ENCODE results near the gene SDR39U1.
A peak's percentile ranks its signal among the peaks of the same experiment; 100 is the strongest.

Gene SDR39U1

GRCh38 chr14:24422694-24423601, 19.6 kb downstream of the SDR39U1 start:
- peak in 1 of 2 donors; percentile 40 for DNase-seq
- Histone ChIP-seq H3K27me3 (ENCODE audit: insufficient read depth, low read length) (no peaks in the 10 kb centered on the region), H3K9ac (ENCODE audit: low read length) (no peak overlapping the region), H3K4ac (ENCODE audit: low read depth, low read length) (no peak overlapping the region), H4K12ac (ENCODE audit: low read depth, low read length) (no peak overlapping the region), H3K18ac (ENCODE audit: low read length) (no peak overlapping the region), H3K4me3 (ENCODE audit: low read depth, low read length) (no peak overlapping the region), H2BK12ac (ENCODE audit: low read length) (no peak overlapping the region), H3K9me3 (ENCODE audit: insufficient read depth, low read depth, low read length) (peaks cover 3% of the 10 kb centered on the region), H3K23ac (ENCODE audit: low read length) (no peak overlapping the region), H2AFZ (ENCODE audit: insufficient read depth, low read length, poor library complexity) (no peak overlapping the region), H2BK5ac (ENCODE audit: low read depth, low read length, poor library complexity) (no peak overlapping the region), H3K4me2 (ENCODE audit: low read length) (no peak overlapping the region), H4K8ac (ENCODE audit: low read depth, low read length) (no peak overlapping the region), H3K14ac (ENCODE audit: low read length) (no peak overlapping the region), H2AK5ac (ENCODE audit: low read length) (no peak overlapping the region), H3K79me1 (ENCODE audit: low read length) (no peaks in the 10 kb centered on the region), H3K4me1 (ENCODE audit: control insufficient read depth in 1 of 2, insufficient read depth in 2 of 2, low read length in 2 of 2) (peaks cover 0 to 2% of the 10 kb centered on the region in 2 experiments), H4K91ac (ENCODE audit: low read depth, low read length) (no peak overlapping the region), H3K27ac (ENCODE audit: low read depth, low read length) (no peak overlapping the region), H3K79me2 (ENCODE audit: control insufficient read depth, insufficient read depth, low read length, poor library complexity) (no peaks in the 10 kb centered on the region), H3K36me3 (ENCODE audit: control insufficient read depth in 1 of 2, insufficient read depth in 2 of 2, low read length in 2 of 2) (no peaks in the 10 kb centered on the region), H2BK120ac (ENCODE audit: insufficient read depth, low read length, poor library complexity) (no peak overlapping the region)
- WGBS (ENCODE audit: extremely low coverage, insufficient coverage, insufficient read length), result no CpG with 5 or more reads among the region's 12 CpGs

- no peaks in the 10 kb centered on the region for H3K36me3 ChIP-seq (ENCODE audit: control insufficient read depth in 1 of 2, insufficient read depth in 2 of 2, low read length in 2 of 2)
- no peaks in the 10 kb centered on the region for H3K79me2 ChIP-seq (ENCODE audit: control insufficient read depth, insufficient read depth, low read length, poor library complexity)
- no peak overlapping the region for H3K14ac ChIP-seq (ENCODE audit: low read length)
- no peak for DNase-seq
- no peak overlapping the region for H2AFZ ChIP-seq (ENCODE audit: insufficient read depth, low read length, poor library complexity)
- no peaks in the 10 kb centered on the region for H3K27me3 ChIP-seq (ENCODE audit: insufficient read depth, low read length)
- no peaks in the 10 kb centered on the region for H3K79me1 ChIP-seq (ENCODE audit: low read length)
- H2BK5ac ChIP-seq (ENCODE audit: low read depth, low read length, poor library complexity), result no peak overlapping the region
- H3K4me1 ChIP-seq (ENCODE audit: control insufficient read depth in 1 of 2, insufficient read depth in 2 of 2, low read length in 2 of 2), result peaks cover 0 to 2% of the 10 kb centered on the region in 2 experiments
- no peak overlapping the region for H2BK12ac ChIP-seq (ENCODE audit: low read length)
- no peak overlapping the region for H3K4ac ChIP-seq (ENCODE audit: low read depth, low read length)
- H4K8ac ChIP-seq (ENCODE audit: low read depth, low read length), result no peak overlapping the region
- H3K4me2 ChIP-seq (ENCODE audit: low read length), result no peak overlapping the region
- no peak overlapping the region for H2AK5ac ChIP-seq (ENCODE audit: low read length)
- H4K12ac ChIP-seq (ENCODE audit: low read depth, low read length), result no peak overlapping the region
- no peak overlapping the region for H3K23ac ChIP-seq (ENCODE audit: low read length)
- no peak overlapping the region for H3K4me3 ChIP-seq (ENCODE audit: low read depth, low read length)
- no CpG with 5 or more reads among the region's 4 CpGs for WGBS (ENCODE audit: extremely low coverage, insufficient coverage, insufficient read length)
- no peak overlapping the region for H3K9ac ChIP-seq (ENCODE audit: low read length)
- H3K18ac ChIP-seq (ENCODE audit: low read length), result no peak overlapping the region
- H3K27ac ChIP-seq (ENCODE audit: low read depth, low read length), result no peak overlapping the region
- peaks cover 3% of the 10 kb centered on the region for H3K9me3 ChIP-seq (ENCODE audit: insufficient read depth, low read depth, low read length)
- no peak overlapping the region for H4K91ac ChIP-seq (ENCODE audit: low read depth, low read length)
- H2BK120ac ChIP-seq (ENCODE audit: insufficient read depth, low read length, poor library complexity), result no peak overlapping the region
Measured at GRCh38 chr14:24422261-24422660, 20.3 kb downstream of the SDR39U1 start.

- no CpG with 5 or more reads among the region's 6 CpGs for WGBS (ENCODE audit: extremely low coverage, insufficient coverage, insufficient read length)
- H4K91ac ChIP-seq (ENCODE audit: low read depth, low read length), result no peak overlapping the region
- no peak overlapping the region for H3K27ac ChIP-seq (ENCODE audit: low read depth, low read length)
- H3K4me1 ChIP-seq (ENCODE audit: control insufficient read depth in 1 of 2, insufficient read depth in 2 of 2, low read length in 2 of 2), result peaks cover 0 to 2% of the 10 kb centered on the region in 2 experiments
- no peak overlapping the region for H3K18ac ChIP-seq (ENCODE audit: low read length)
- no peak overlapping the region for H3K23ac ChIP-seq (ENCODE audit: low read length)
- no peaks in the 10 kb centered on the region for H3K79me2 ChIP-seq (ENCODE audit: control insufficient read depth, insufficient read depth, low read length, poor library complexity)
- no peak overlapping the region for H3K14ac ChIP-seq (ENCODE audit: low read length)
- H2AK5ac ChIP-seq (ENCODE audit: low read length), result no peak overlapping the region
- H4K8ac ChIP-seq (ENCODE audit: low read depth, low read length), result no peak overlapping the region
- no peak overlapping the region for H2BK120ac ChIP-seq (ENCODE audit: insufficient read depth, low read length, poor library complexity)
- no peak overlapping the region for H2BK12ac ChIP-seq (ENCODE audit: low read length)
- H3K9ac ChIP-seq (ENCODE audit: low read length), result no peak overlapping the region
- peaks cover 23 to 25% of the 10 kb centered on the region in 2 experiments for H3K36me3 ChIP-seq (ENCODE audit: control insufficient read depth in 1 of 2, insufficient read depth in 2 of 2, low read length in 2 of 2)
- no peak for DNase-seq
- no peaks in the 10 kb centered on the region for H3K9me3 ChIP-seq (ENCODE audit: insufficient read depth, low read depth, low read length)
- no peak overlapping the region for H3K4me3 ChIP-seq (ENCODE audit: low read depth, low read length)
- no peak overlapping the region for H2BK5ac ChIP-seq (ENCODE audit: low read depth, low read length, poor library complexity)
- no peak overlapping the region for H4K12ac ChIP-seq (ENCODE audit: low read depth, low read length)
- no peaks in the 10 kb centered on the region for H3K27me3 ChIP-seq (ENCODE audit: insufficient read depth, low read length)
- no peak overlapping the region for H3K4me2 ChIP-seq (ENCODE audit: low read length)
- no peak overlapping the region for H2AFZ ChIP-seq (ENCODE audit: insufficient read depth, low read length, poor library complexity)
- H3K4ac ChIP-seq (ENCODE audit: low read depth, low read length), result no peak overlapping the region
- no peaks in the 10 kb centered on the region for H3K79me1 ChIP-seq (ENCODE audit: low read length)
Measured at GRCh38 chr14:24418492-24418873, 24.1 kb downstream of the SDR39U1 start.

- DNase-seq, result no peak
- no peaks in the 10 kb centered on the region for H3K9me3 ChIP-seq (ENCODE audit: insufficient read depth, low read depth, low read length)
- H3K27me3 ChIP-seq (ENCODE audit: insufficient read depth, low read length), result no peaks in the 10 kb centered on the region
- no peaks in the 10 kb centered on the region for H3K79me2 ChIP-seq (ENCODE audit: control insufficient read depth, insufficient read depth, low read length, poor library complexity)
- H2BK5ac ChIP-seq (ENCODE audit: low read depth, low read length, poor library complexity), result no peak overlapping the region
- no peak overlapping the region for H4K12ac ChIP-seq (ENCODE audit: low read depth, low read length)
- no peak overlapping the region for H2AK5ac ChIP-seq (ENCODE audit: low read length)
- H3K9ac ChIP-seq (ENCODE audit: low read length), result no peak overlapping the region
- H2BK120ac ChIP-seq (ENCODE audit: insufficient read depth, low read length, poor library complexity), result no peak overlapping the region
- H3K4me3 ChIP-seq (ENCODE audit: low read depth, low read length), result no peak overlapping the region
- no peak overlapping the region for H3K23ac ChIP-seq (ENCODE audit: low read length)
- peaks cover 27 to 28% of the 10 kb centered on the region in 2 experiments for H3K36me3 ChIP-seq (ENCODE audit: control insufficient read depth in 1 of 2, insufficient read depth in 2 of 2, low read length in 2 of 2)
- H2BK12ac ChIP-seq (ENCODE audit: low read length), result no peak overlapping the region
- H3K14ac ChIP-seq (ENCODE audit: low read length), result no peak overlapping the region
- no peak overlapping the region for H3K4me2 ChIP-seq (ENCODE audit: low read length)
- no peak overlapping the region for H2AFZ ChIP-seq (ENCODE audit: insufficient read depth, low read length, poor library complexity)
- H4K8ac ChIP-seq (ENCODE audit: low read depth, low read length), result no peak overlapping the region
- H4K91ac ChIP-seq (ENCODE audit: low read depth, low read length), result no peak overlapping the region
- no peak overlapping the region for H3K18ac ChIP-seq (ENCODE audit: low read length)
- H3K4me1 ChIP-seq (ENCODE audit: control insufficient read depth in 1 of 2, insufficient read depth in 2 of 2, low read length in 2 of 2), result no peaks in the 10 kb centered on the region
- H3K4ac ChIP-seq (ENCODE audit: low read depth, low read length), result no peak overlapping the region
- no CpG with 5 or more reads among the region's 6 CpGs for WGBS (ENCODE audit: extremely low coverage, insufficient coverage, insufficient read length)
- no peak overlapping the region for H3K27ac ChIP-seq (ENCODE audit: low read depth, low read length)
- no peaks in the 10 kb centered on the region for H3K79me1 ChIP-seq (ENCODE audit: low read length)
Measured at GRCh38 chr14:24417832-24418491, 24.6 kb downstream of the SDR39U1 start.
